ENCODE data around the gene CYP2C19. TPM values are rescaled to one million over a fixed set of nuclear protein-coding genes. Genes with fewer than 3 reads are reported as not detected.
"Not testable (repeated sequence)": the region's sequence is repeated elsewhere in the genome, so short reads cannot be mapped to it uniquely, and the experiment has no call there.

CYP2C19 gene
- total and polyA plus RNA-seq, 9 of the 15 experiments (the other 6 are each of a cell fraction or from before 2014, with no cell fraction given) = not detected

DNA sequence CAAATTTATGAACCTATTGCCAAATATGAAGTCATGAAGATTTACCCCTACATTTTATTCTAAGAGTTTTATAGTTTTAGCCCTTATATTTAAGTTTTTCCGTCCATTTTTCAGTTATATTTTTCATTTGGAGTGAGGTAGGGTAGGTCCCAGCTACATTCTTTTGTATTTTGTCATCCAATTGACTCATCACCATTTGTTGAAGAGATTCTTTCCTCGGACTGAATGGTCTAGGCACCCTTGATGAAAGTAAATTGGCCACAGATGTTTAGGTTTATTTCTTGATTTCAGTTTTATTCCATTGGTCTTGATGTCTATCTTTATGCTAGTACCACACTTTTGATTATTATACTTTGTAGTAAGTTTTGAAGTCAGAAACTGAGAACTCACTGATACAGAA lies 22.7 kb downstream of the CYP2C19 start:
- no peaks in the 10 kb centered on the region for H3K36me3 ChIP-seq (ENCODE audit: control insufficient read depth, insufficient read depth, low read length)
- H3K79me2 ChIP-seq (ENCODE audit: control insufficient read depth, insufficient read depth, low read length) = no peaks in the 10 kb centered on the region
- intact Hi-C loops (cut with micrococcal nuclease) (no loop called here), in situ Hi-C loops (cut with MboI) (no loop called here)
- no peaks in the 10 kb centered on the region for H3K9me1 ChIP-seq (ENCODE audit: control insufficient read depth, insufficient read depth, low read length)
- ChIA-PET CTCF (ENCODE audit: low intra/inter-chr PET ratio) (no interaction called here), POLR2A (interaction anchor here (0.8 kb wide), 1 partner anchor 104 kb away, joined by 6 read pairs; no protein-coding TSS in a partner anchor)
- no peak for TF ChIP-seq MAFG (tag; conservative IDR thresholded peaks at IDR 0.05)
- no peak for TF ChIP-seq ZNF3 (CRISPR knock-in tag; IDR thresholded peaks at IDR 0.05)
- TF ChIP-seq ATF1 (CRISPR knock-in tag; IDR thresholded peaks at IDR 0.05) = no peak
- TF ChIP-seq ATF1 (tag; IDR thresholded peaks at IDR 0.05) = no peak
- TF ChIP-seq ETV1 (tag; conservative IDR thresholded peaks at IDR 0.05; ENCODE audit: low read depth) = no peak
- H2AFZ ChIP-seq (ENCODE audit: low read depth, low read length) = no peak overlapping the region
- H3K9me3 ChIP-seq (replicated peaks; ENCODE audit: control insufficient read depth, insufficient read depth, low read depth, low read length) = no peaks in the 10 kb centered on the region
- no peak overlapping the region for H3K4me3 ChIP-seq
- no peak overlapping the region for H3K27ac ChIP-seq (ENCODE audit: extremely low read depth, low read depth, low read length)
- H3K4me2 ChIP-seq (ENCODE audit: insufficient read depth, low read length) = no peak overlapping the region
- H3K4me1 ChIP-seq (replicated peaks in 1 of 2; ENCODE audit: control insufficient read depth in 2 of 2, insufficient read depth in 2 of 2, low read length in 2 of 2) = no peaks in the 10 kb centered on the region
- ATAC-seq (no peak), FAIRE-seq (no peak), DNase-seq (ENCODE audit: extremely low read depth in 1 of 4, low spot score in 3 of 4) (no peak)
- H3K9ac ChIP-seq (ENCODE audit: insufficient read depth in 1 of 2, low read depth in 2 of 2, low read length in 2 of 2) = no peak overlapping the region
- BruUV-seq (replicated peaks) = no TSS peak
- 0% methylated on average over 2 of the region's 2 CpGs for WGBS (ENCODE audit: insufficient coverage, low coverage, missing lambda C conversion rate)
- no peaks in the 10 kb centered on the region for H3K27me3 ChIP-seq (ENCODE audit: control insufficient read depth in 2 of 2, insufficient read depth in 2 of 2, low read length in 2 of 2)
- H4K20me1 ChIP-seq (replicated peaks; ENCODE audit: control insufficient read depth, insufficient read depth, low read length) = no peaks in the 10 kb centered on the region

DNA sequence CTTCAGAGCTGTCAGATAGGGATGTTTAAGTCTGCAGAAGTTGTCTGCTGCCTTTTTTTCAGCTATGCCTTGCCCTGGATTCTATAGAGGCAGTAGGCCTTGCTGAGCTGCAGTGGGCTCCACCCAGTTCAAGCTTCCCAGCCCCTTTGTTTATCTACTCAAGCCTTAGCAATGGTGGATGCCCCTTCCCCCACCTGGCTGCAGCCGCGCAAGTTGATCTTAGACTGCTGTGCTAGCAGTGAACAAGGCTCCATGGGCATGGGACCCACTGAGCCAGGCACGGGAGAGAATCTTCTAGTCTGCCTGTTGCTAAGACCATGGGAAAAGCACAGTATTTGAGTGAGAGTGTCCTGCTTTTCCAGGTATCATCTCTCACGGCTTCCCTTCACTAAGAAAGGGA lies 38.1 kb downstream of the CYP2C19 start:
- H3K4me3 ChIP-seq; intact Hi-C loops (cut with micrococcal nuclease); BruUV-seq (replicated peaks); H4K20me1 ChIP-seq (replicated peaks; ENCODE audit: control insufficient read depth, insufficient read depth, low read length); DNase-seq (ENCODE audit: extremely low read depth in 1 of 4, low spot score in 3 of 4); FAIRE-seq; POLR2A ChIA-PET; in situ Hi-C loops (cut with MboI); H3K27ac ChIP-seq (ENCODE audit: extremely low read depth, low read depth, low read length); H3K79me2 ChIP-seq (ENCODE audit: control insufficient read depth, insufficient read depth, low read length); H3K4me2 ChIP-seq (ENCODE audit: insufficient read depth, low read length); H3K9ac ChIP-seq (ENCODE audit: insufficient read depth in 1 of 2, low read depth in 2 of 2, low read length in 2 of 2); H2AFZ ChIP-seq (ENCODE audit: low read depth, low read length); ATAC-seq; H3K9me1 ChIP-seq (ENCODE audit: control insufficient read depth, insufficient read depth, low read length); H3K9me3 ChIP-seq (replicated peaks; ENCODE audit: control insufficient read depth, insufficient read depth, low read depth, low read length); CTCF ChIA-PET (ENCODE audit: low intra/inter-chr PET ratio); H3K27me3 ChIP-seq (ENCODE audit: control insufficient read depth in 2 of 2, insufficient read depth in 2 of 2, low read length in 2 of 2); H3K4me1 ChIP-seq (replicated peaks in 1 of 2; ENCODE audit: control insufficient read depth in 2 of 2, insufficient read depth in 2 of 2, low read length in 2 of 2); H3K36me3 ChIP-seq (ENCODE audit: control insufficient read depth, insufficient read depth, low read length): not testable (repeated sequence)
- 0% methylated on average over 4 of the region's 4 CpGs for WGBS (ENCODE audit: insufficient coverage, low coverage, missing lambda C conversion rate)
